Measurements from ENCODE around the gene NEU2. TPM values are rescaled to one million over a fixed set of nuclear protein-coding genes. Genes with fewer than 3 reads are reported as not detected.

The NEU2 gene
- total RNA-seq, 1 donor = not detected

- DNase-seq (ENCODE audit: low read depth) = no peak
- H3K4me3 ChIP-seq (ENCODE audit: low read depth, low read length) = no peak overlapping the region
- TF ChIP-seq CTCF (IDR thresholded peaks at IDR 0.05; ENCODE audit: insufficient read depth, low read depth, low read length) = no peak
Measured at GRCh38 chr2:233023761-233024410, 8.6 kb upstream of the NEU2 start.

GRCh38 chr2:233025706-233026105 is 6.8 kb upstream of the NEU2 start:
- no peak for DNase-seq (ENCODE audit: low read depth)
- H3K4me3 ChIP-seq (ENCODE audit: low read depth, low read length) = no peak overlapping the region
- no peak for TF ChIP-seq CTCF (IDR thresholded peaks at IDR 0.05; ENCODE audit: insufficient read depth, low read depth, low read length)

GRCh38 chr2:233026198-233026813 is 6.2 kb upstream of the NEU2 start:
- no peak for TF ChIP-seq CTCF (IDR thresholded peaks at IDR 0.05; ENCODE audit: insufficient read depth, low read depth, low read length)
- H3K4me3 ChIP-seq (ENCODE audit: low read depth, low read length) = no peak overlapping the region
- peak; percentile 52 for DNase-seq (ENCODE audit: low read depth)

- TF ChIP-seq CTCF (IDR thresholded peaks at IDR 0.05; ENCODE audit: insufficient read depth, low read depth, low read length) = no peak
- DNase-seq (ENCODE audit: low read depth) = peak; percentile 26
- H3K4me3 ChIP-seq (ENCODE audit: low read depth, low read length) = no peak overlapping the region
Measured at GRCh38 chr2:233029321-233029720, 3.2 kb upstream of the NEU2 start.

GRCh38 chr2:233031556-233032500 is 644 bp upstream of the NEU2 start:
- H3K4me3 ChIP-seq (ENCODE audit: low read depth, low read length) = no peak overlapping the region
- TF ChIP-seq CTCF (IDR thresholded peaks at IDR 0.05; ENCODE audit: insufficient read depth, low read depth, low read length) = no peak
- no peak for DNase-seq (ENCODE audit: low read depth)

- DNase-seq (ENCODE audit: low read depth) = no peak
- no peak overlapping the region for H3K4me3 ChIP-seq (ENCODE audit: low read depth, low read length)
- TF ChIP-seq CTCF (IDR thresholded peaks at IDR 0.05; ENCODE audit: insufficient read depth, low read depth, low read length) = no peak
Measured at GRCh38 chr2:233033672-233034071, 1.2 kb downstream of the NEU2 start.

All from fibroblast of villous mesenchyme (primary cell).